K562 (cell line): Measurements from ENCODE around the gene FLII. TPM values are rescaled to one million over a fixed set of nuclear protein-coding genes. Genes with fewer than 3 reads are reported as not detected.
A peak's percentile ranks its signal among the peaks of the same experiment; 100 is the strongest.

Experiments
- C11orf30 ChIP-seq: fragments of 450-650 bp; IDR thresholded peaks from 2 replicates; pipeline ENCODE4 v1.6.1; 2016; ENCODE audit warnings: low read depth, mild to moderate bottlenecking
- HNRNPK ChIP-seq: fragments of 200-400 bp; formaldehyde crosslinking; IDR thresholded peaks from one replicate; pipeline ENCODE4 v1.6.1; 2018; ENCODE audit warnings: mild to moderate bottlenecking, low read depth, low read length; ENCODE audit not compliant: poor library complexity, severe bottlenecking
- MBD2 ChIP-seq: sonication (generic); IDR thresholded peaks from 2 replicates; pipeline ENCODE4 v1.6.1; 2016; ENCODE audit warnings: low read depth, borderline replicate concordance
- MIER1 ChIP-seq: fragments of 450-650 bp; IDR thresholded peaks from 2 replicates; pipeline ENCODE4 v1.6.1; 2016; ENCODE audit warnings: antibody characterized with exemption, mild to moderate bottlenecking, low read depth
- MYC ChIP-seq, 2 experiments: fragments of 250-450 bp in 1 of 2; sonication (Bioruptor Pico) in 1 of 2; IDR thresholded peaks; 2 replicates each; pipeline versions ENCODE4 v1.5.1 to v1.6.1; 2012 to 2021; ENCODE audit warnings: low read depth in 2 of 2, borderline replicate concordance in 1 of 2, improper control_type of control experiment in 1 of 2, low read length in 1 of 2, mild to moderate bottlenecking in 1 of 2, moderate library complexity in 1 of 2
- NCOA6 ChIP-seq: fragments of 450-650 bp; IDR thresholded peaks from 2 replicates; pipeline ENCODE4 v1.6.1; 2017; ENCODE audit warnings: mild to moderate bottlenecking
- POU5F1 ChIP-seq: fragments of 150-350 bp; IDR thresholded peaks from 2 replicates; pipeline ENCODE4 v1.6.1; 2014; ENCODE audit warnings: borderline replicate concordance, low read length, low read depth, mild to moderate bottlenecking; ENCODE audit not compliant: partially characterized antibody
- PYGO2 ChIP-seq: fragments of 450-650 bp; IDR thresholded peaks from 2 replicates; pipeline ENCODE4 v1.6.1; 2016; ENCODE audit warnings: mild to moderate bottlenecking, missing genetic modification characterization, moderate library complexity, missing compliant biosample characterization
- THRAP3 ChIP-seq: fragments of 450-650 bp; IDR thresholded peaks from 2 replicates; pipeline ENCODE4 v1.6.1; 2016; ENCODE audit warnings: mild to moderate bottlenecking, inconsistent platforms, borderline replicate concordance
- ZNF12 ChIP-seq: sonication (generic); formaldehyde crosslinking; IDR thresholded peaks from 2 replicates; pipeline ENCODE4 v1.4.0; 2020; ENCODE audit warnings: mild to moderate bottlenecking, missing genetic modification reagents
- ZNF121 ChIP-seq: sonication (generic); formaldehyde crosslinking; conservative IDR thresholded peaks from 2 replicates; pipeline ENCODE4 v1.8.0; 2022; ENCODE audit warnings: missing genetic modification reagents
- ZNF146 ChIP-seq: IDR thresholded peaks from one replicate; pipeline ENCODE4 v1.6.1; 2018; ENCODE audit warnings: missing compliant biosample characterization; ENCODE audit not compliant: unreplicated experiment
- ZNF24 ChIP-seq: fragments of 450-650 bp; IDR thresholded peaks from 2 replicates; pipeline ENCODE4 v1.6.1; 2016
- ZNF780A ChIP-seq: fragments of 250-450 bp; sonication (Bioruptor Pico); IDR thresholded peaks from 2 replicates; pipeline ENCODE4 v1.5.0; 2021; ENCODE audit warnings: mild to moderate bottlenecking
- ZSCAN32 ChIP-seq: fragments of 450-650 bp; formaldehyde crosslinking; IDR thresholded peaks from 2 replicates; pipeline ENCODE4 v1.4.0; 2020; ENCODE audit warnings: mild to moderate bottlenecking, moderate library complexity
- polyA plus RNA-seq, 8 experiments: library from polyadenylated mRNA; depleted of rRNA in 4 of 8; stranded (reverse) in 5 of 8; unstranded in 3 of 8; fragments of >200 nt; fragmentation: Nextera tagmentation in 2 of 8; fragmentation: Illumina TruSeq in 1 of 8; extraction: Ambion mirVana in 2 of 8; extraction: Trizol in 1 of 8; gene quantifications; 2 replicates each; pipeline versions ENCODE4 v1.2.1 to v1.2.3, GENCODE V29; 2011 to 2014; ENCODE audit warnings: inconsistent platforms in 1 of 8, missing spikeins in 1 of 8
- total RNA-seq, 7 experiments: library from RNA; depleted of rRNA in 6 of 7; stranded (reverse); fragments of >200 nt in 6 of 7; fragmentation: Illumina TruSeq in 2 of 7; extraction: Trizol in 2 of 7; gene quantifications; 2 replicates each; pipeline versions ENCODE4 v1.2.1 to v1.2.3, GENCODE V29; 2011 to 2021; ENCODE audit warnings: low replicate concordance in 1 of 7
- TF ChIP-seq, protein P1 (sequence below): sonication (generic); formaldehyde crosslinking; IDR thresholded peaks from 2 replicates; pipeline ENCODE4 v1.8.0; 2023; ENCODE audit warnings: missing genetic modification reagents, mild to moderate bottlenecking, borderline replicate concordance
- TF ChIP-seq, protein P2 (sequence below): sonication (generic); formaldehyde crosslinking; IDR thresholded peaks from 2 replicates; pipeline ENCODE4 v1.8.1; 2023; ENCODE audit warnings: mild to moderate bottlenecking, missing genetic modification reagents

The FLII gene
- total and polyA plus RNA-seq, 9 of the 15 experiments (the other 6 are each of a cell fraction or from before 2014, with no cell fraction given), result 11.7 to 126 (median 82.5) TPM

DNA sequence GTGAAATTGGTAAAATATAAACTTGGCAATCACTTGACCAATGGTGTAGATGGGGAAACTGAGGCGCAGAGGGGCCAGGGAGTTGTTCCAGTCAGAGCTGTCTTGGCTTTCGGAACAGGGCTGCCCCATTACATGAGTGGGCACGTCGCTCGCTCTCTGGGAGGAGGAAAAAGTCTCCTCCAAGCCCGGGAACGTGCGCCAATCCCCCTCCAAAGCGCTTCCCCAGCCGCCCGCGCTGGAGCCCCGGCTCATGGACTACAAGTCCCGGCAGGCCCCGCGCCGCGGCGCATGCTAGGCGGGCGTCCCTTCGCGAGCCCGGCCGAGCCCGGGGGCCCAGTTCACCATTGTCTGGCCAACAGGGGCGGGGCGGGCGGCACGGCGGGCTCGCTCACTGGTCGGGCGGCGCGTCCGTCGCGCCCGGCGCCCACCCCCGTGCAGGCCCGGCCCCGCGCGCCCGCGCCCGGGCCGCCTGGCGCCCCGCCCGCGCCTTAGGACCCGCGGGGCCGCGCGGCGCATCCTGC lies 33.4 kb downstream of the FLII start, which contains the start of gene LLGL1 (continued):
- TF ChIP-seq POU5F1 (no peak), THRAP3 (no peak), ZNF146 (CRISPR knock-in tag) (no peak), ZSCAN32 (no peak), MBD2 (no peak), ZNF121 (CRISPR knock-in tag) (no peak), PYGO2 (tag) (no peak), ZNF12 (CRISPR knock-in tag) (no peak), MYC (IDR thresholded peaks at IDR 0.05; ENCODE audit: low read depth, low read length) (peak; percentile 47; the same call in 1 of the 2 replicates), MYC (CRISPR knock-in tag; IDR thresholded peaks at IDR 0.05; ENCODE audit: borderline replicate concordance, low read depth) (no peak), HNRNPK (no peak), ZNF780A (CRISPR knock-in tag) (no peak), NCOA6 (no peak), C11orf30 (no peak), MIER1 (no peak), ZNF24 (no peak)
- TF ChIP-seq, protein P1, sequence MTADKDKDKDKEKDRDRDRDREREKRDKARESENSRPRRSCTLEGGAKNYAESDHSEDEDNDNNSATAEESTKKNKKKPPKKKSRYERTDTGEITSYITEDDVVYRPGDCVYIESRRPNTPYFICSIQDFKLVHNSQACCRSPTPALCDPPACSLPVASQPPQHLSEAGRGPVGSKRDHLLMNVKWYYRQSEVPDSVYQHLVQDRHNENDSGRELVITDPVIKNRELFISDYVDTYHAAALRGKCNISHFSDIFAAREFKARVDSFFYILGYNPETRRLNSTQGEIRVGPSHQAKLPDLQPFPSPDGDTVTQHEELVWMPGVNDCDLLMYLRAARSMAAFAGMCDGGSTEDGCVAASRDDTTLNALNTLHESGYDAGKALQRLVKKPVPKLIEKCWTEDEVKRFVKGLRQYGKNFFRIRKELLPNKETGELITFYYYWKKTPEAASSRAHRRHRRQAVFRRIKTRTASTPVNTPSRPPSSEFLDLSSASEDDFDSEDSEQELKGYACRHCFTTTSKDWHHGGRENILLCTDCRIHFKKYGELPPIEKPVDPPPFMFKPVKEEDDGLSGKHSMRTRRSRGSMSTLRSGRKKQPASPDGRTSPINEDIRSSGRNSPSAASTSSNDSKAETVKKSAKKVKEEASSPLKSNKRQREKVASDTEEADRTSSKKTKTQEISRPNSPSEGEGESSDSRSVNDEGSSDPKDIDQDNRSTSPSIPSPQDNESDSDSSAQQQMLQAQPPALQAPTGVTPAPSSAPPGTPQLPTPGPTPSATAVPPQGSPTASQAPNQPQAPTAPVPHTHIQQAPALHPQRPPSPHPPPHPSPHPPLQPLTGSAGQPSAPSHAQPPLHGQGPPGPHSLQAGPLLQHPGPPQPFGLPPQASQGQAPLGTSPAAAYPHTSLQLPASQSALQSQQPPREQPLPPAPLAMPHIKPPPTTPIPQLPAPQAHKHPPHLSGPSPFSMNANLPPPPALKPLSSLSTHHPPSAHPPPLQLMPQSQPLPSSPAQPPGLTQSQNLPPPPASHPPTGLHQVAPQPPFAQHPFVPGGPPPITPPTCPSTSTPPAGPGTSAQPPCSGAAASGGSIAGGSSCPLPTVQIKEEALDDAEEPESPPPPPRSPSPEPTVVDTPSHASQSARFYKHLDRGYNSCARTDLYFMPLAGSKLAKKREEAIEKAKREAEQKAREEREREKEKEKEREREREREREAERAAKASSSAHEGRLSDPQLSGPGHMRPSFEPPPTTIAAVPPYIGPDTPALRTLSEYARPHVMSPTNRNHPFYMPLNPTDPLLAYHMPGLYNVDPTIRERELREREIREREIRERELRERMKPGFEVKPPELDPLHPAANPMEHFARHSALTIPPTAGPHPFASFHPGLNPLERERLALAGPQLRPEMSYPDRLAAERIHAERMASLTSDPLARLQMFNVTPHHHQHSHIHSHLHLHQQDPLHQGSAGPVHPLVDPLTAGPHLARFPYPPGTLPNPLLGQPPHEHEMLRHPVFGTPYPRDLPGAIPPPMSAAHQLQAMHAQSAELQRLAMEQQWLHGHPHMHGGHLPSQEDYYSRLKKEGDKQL (CRISPR knock-in tag), result no peak
- TF ChIP-seq, protein P2, sequence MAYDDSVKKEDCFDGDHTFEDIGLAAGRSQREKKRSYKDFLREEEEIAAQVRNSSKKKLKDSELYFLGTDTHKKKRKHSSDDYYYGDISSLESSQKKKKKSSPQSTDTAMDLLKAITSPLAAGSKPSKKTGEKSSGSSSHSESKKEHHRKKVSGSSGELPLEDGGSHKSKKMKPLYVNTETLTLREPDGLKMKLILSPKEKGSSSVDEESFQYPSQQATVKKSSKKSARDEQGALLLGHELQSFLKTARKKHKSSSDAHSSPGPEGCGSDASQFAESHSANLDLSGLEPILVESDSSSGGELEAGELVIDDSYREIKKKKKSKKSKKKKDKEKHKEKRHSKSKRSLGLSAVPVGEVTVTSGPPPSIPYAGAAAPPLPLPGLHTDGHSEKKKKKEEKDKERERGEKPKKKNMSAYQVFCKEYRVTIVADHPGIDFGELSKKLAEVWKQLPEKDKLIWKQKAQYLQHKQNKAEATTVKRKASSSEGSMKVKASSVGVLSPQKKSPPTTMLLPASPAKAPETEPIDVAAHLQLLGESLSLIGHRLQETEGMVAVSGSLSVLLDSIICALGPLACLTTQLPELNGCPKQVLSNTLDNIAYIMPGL (CRISPR knock-in tag), result no peak
